CD8-positive, alpha-beta memory T cell (primary cell): ENCODE data around the gene RBPJ. TPM values are rescaled to one million over a fixed set of nuclear protein-coding genes. Genes with fewer than 3 reads are reported as not detected.
"Not testable (repeated sequence)": the region's sequence is repeated elsewhere in the genome, so short reads cannot be mapped to it uniquely, and the experiment has no call there.

Experiments used
- CTCF ChIA-PET: fragments of 350-600 bp; sonication (Branson Sonifier 250); formaldehyde crosslinking; loops from one replicate; lab custom pipeline; 2021; ENCODE audit warnings: antibody characterized with exemption; lab: Charles Lee
- POLR2A ChIA-PET: fragments of 350-600 bp; sonication (Branson Sonifier 250); formaldehyde crosslinking; loops from one replicate; lab custom pipeline; 2021; ENCODE audit warnings: antibody characterized with exemption; lab: Charles Lee
- DNase-seq, 5 donors: peaks; one replicate each; pipeline versions ENCODE4 v3.0.0 to v3.0.0-alpha.2; 2020 to 2022; ENCODE audit warnings: mixed read lengths in 1 of 5
- H3K27ac ChIP-seq: one replicate; pipeline ENCODE4 v1.7.0; 2013; ENCODE audit warnings: low read depth, mild to moderate bottlenecking, low read length, moderate library complexity
- H3K27me3 ChIP-seq: 2 replicates; pipeline ENCODE4 v1.7.0; 2013; ENCODE audit warnings: low read length, mild to moderate bottlenecking; ENCODE audit not compliant: insufficient read depth, poor library complexity, severe bottlenecking
- H3K36me3 ChIP-seq: 2 replicates; pipeline ENCODE4 v1.7.0; 2013; ENCODE audit warnings: mild to moderate bottlenecking, low read length, moderate library complexity; ENCODE audit not compliant: insufficient read depth
- H3K4me1 ChIP-seq: 2 replicates; pipeline ENCODE4 v1.7.0; 2013; ENCODE audit warnings: mild to moderate bottlenecking, low read length, moderate library complexity; ENCODE audit not compliant: insufficient read depth
- H3K4me3 ChIP-seq: 2 replicates; pipeline ENCODE4 v1.7.0; 2013; ENCODE audit warnings: mild to moderate bottlenecking, low read length
- H3K9me3 ChIP-seq: 2 replicates; pipeline ENCODE4 v1.7.0; 2013; ENCODE audit warnings: mild to moderate bottlenecking, low read length
- H3K27ac Mint-ChIP-seq, 8 donors: one replicate each; pipeline ENCODE4 v1.8.0; 2020 to 2021; ENCODE audit warnings: mixed read lengths in 8 of 8, mild to moderate bottlenecking in 6 of 8, inconsistent platforms in 3 of 8, moderate library complexity in 3 of 8
- H3K27me3 Mint-ChIP-seq, 2 donors: one replicate each; pipeline ENCODE4 v1.8.0; 2020 to 2021; ENCODE audit warnings: mixed read lengths in 2 of 2, mild to moderate bottlenecking in 1 of 2, moderate library complexity in 1 of 2
- H3K36me3 Mint-ChIP-seq, 3 donors: one replicate each; pipeline ENCODE4 v1.8.0; 2020 to 2021; ENCODE audit warnings: mixed read lengths in 3 of 3, inconsistent platforms in 1 of 3, mild to moderate bottlenecking in 1 of 3
- H3K4me1 Mint-ChIP-seq, 3 donors: one replicate each; pipeline ENCODE4 v1.8.0; 2020 to 2021; ENCODE audit warnings: mixed read lengths in 3 of 3, inconsistent platforms in 1 of 3, mild to moderate bottlenecking in 1 of 3
- H3K4me3 Mint-ChIP-seq, 7 donors: one replicate each; pipeline ENCODE4 v1.8.0; 2020 to 2021; ENCODE audit warnings: mixed read lengths in 7 of 7, mild to moderate bottlenecking in 6 of 7, moderate library complexity in 4 of 7, inconsistent platforms in 2 of 7
- H3K9me3 Mint-ChIP-seq, 5 donors: one replicate each; pipeline ENCODE4 v1.8.0; 2020 to 2022; ENCODE audit warnings: mixed read lengths in 5 of 5, mild to moderate bottlenecking in 3 of 5, moderate library complexity in 2 of 5, inconsistent platforms in 1 of 5
- polyA plus RNA-seq: library from polyadenylated mRNA; unstranded; fragments of 300-500 nt; fragmentation: Illumina TruSeq; gene quantifications from one replicate; pipeline ENCODE4 v1.2.3, GENCODE V29; 2021
- total RNA-seq, 2 experiments: library from RNA; stranded (reverse); gene quantifications; one replicate each; pipeline ENCODE4 v1.2.3, GENCODE V29; 2021

The RBPJ gene
- total and polyA plus RNA-seq, 3 experiments from 2014 or later: 94.0 to 201 (median 199) TPM

DNA sequence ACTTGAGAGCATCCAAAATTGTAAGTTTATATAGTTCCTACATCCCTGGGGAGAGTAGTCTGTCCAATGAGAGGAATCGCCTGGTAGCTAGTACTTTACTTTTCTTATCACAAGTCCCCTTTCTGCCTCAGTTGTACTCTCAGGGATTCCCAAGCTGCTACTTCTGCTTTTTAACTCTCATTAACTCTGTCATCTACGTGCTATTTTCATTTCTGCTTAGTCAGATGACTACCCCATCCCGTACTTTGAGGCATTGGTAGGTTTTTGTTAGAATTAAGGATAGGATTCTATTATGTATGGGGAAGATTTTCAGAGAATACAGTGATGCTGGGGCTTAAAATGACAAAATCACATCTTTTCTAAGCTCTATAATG lies 24.7 kb downstream of the RBPJ start:
- Histone ChIP-seq H3K27me3 (no peaks in the 10 kb centered on the region), H3K9me3 (no peaks in the 10 kb centered on the region), H3K4me1 (peaks cover 14% of the 10 kb centered on the region), H3K4me3 (no peak overlapping the region), H3K27ac (no peak overlapping the region), H3K36me3 (no peaks in the 10 kb centered on the region)
- ChIA-PET CTCF (interaction anchor here (10.9 kb wide), 1 partner anchor 16 kb away, joined by 54 read pairs; no protein-coding TSS in a partner anchor), POLR2A (no interaction called here)
- no peak for DNase-seq
- Mint-ChIP-seq H3K9me3 (no peaks in the 10 kb centered on the region), H3K4me3 (no peak overlapping the region), H3K36me3 (peaks cover 0 to 11% (median 3%) of the 10 kb centered on the region in 3 donors), H3K27me3 (no peaks in the 10 kb centered on the region), H3K4me1 (peaks cover 59 to 71% (median 67%) of the 10 kb centered on the region in 3 donors), H3K27ac (no peak overlapping the region)

DNA sequence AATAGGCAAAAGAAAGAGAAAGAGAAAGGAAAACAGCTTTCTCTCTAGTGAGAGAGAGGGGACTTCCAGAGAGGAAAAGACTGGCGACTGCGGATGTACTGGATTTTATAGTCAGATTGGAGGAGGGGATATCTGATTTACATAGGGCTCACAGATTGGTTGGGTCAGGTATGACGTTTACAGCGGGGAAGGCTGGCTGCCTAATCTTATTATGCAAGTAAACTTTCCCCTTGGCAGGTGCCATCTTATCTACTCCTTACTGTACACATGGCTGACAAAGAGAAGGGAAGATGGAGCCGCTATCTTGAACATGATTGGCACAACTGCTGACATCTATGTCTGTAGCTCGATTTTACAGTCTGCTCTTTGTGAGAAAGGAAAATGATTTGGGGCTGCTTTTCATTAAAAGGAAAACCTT lies 25.4 kb downstream of the RBPJ start:
- H3K4me1 Mint-ChIP-seq: peaks cover 57 to 69% (median 62%) of the 10 kb centered on the region in 3 donors
- CTCF ChIA-PET: interaction anchor here (10.9 kb wide), 1 partner anchor 16 kb away, joined by 54 read pairs; no protein-coding TSS in a partner anchor

DNA sequence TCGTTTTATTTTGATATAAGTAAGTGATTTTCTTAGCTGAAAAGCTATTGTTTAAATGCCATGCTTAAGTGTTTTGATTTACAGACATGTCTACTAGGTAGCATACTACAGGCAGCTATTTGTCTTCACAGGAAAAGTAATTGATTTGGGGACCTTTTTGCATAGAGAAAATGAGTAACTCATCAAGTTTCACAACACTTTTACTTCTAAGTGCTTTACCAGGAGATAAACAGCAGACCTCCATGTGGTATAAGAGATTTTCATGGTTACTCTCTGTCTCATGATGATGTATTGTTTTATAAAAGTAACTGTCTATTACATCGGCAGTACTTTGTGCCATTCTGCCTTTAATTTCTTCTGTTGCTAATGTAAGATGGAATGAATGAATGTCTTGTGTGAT lies 28.7 kb downstream of the RBPJ start:
- CTCF ChIA-PET: interaction anchor here (10.9 kb wide), 1 partner anchor 20 kb away, joined by 54 read pairs; no protein-coding TSS in a partner anchor
- Histone ChIP-seq H3K27ac (no peak overlapping the region), H3K27me3 (no peaks in the 10 kb centered on the region), H3K9me3 (no peaks in the 10 kb centered on the region), H3K4me1 (peaks cover 7% of the 10 kb centered on the region), H3K36me3 (no peaks in the 10 kb centered on the region), H3K4me3 (no peak overlapping the region)
- no peaks in the 10 kb centered on the region for H3K9me3 Mint-ChIP-seq
- H3K4me3 Mint-ChIP-seq: no peak overlapping the region
- peaks cover 0 to 11% (median 3%) of the 10 kb centered on the region in 3 donors for H3K36me3 Mint-ChIP-seq
- H3K27ac Mint-ChIP-seq: no peak overlapping the region
- POLR2A ChIA-PET: no interaction called here
- H3K27me3 Mint-ChIP-seq: no peaks in the 10 kb centered on the region
- H3K4me1 Mint-ChIP-seq: peaks cover 48 to 66% (median 59%) of the 10 kb centered on the region in 3 donors
- no peak for DNase-seq

More for the DNA sequence above, 25.4 kb downstream of the RBPJ start:
- DNase-seq: no peak
- Mint-ChIP-seq H3K9me3 (no peaks in the 10 kb centered on the region), H3K36me3 (peaks cover 0 to 11% (median 3%) of the 10 kb centered on the region in 3 donors), H3K27me3 (no peaks in the 10 kb centered on the region), H3K4me3 (no peak overlapping the region), H3K27ac (peak overlapping the region in 2 of 8 donors; percentile 28 to 74)
- Histone ChIP-seq H3K27me3 (no peaks in the 10 kb centered on the region), H3K36me3 (no peaks in the 10 kb centered on the region), H3K27ac (no peak overlapping the region), H3K4me3 (no peak overlapping the region), H3K4me1 (peaks cover 14% of the 10 kb centered on the region), H3K9me3 (no peaks in the 10 kb centered on the region)
- POLR2A ChIA-PET: no interaction called here

DNA sequence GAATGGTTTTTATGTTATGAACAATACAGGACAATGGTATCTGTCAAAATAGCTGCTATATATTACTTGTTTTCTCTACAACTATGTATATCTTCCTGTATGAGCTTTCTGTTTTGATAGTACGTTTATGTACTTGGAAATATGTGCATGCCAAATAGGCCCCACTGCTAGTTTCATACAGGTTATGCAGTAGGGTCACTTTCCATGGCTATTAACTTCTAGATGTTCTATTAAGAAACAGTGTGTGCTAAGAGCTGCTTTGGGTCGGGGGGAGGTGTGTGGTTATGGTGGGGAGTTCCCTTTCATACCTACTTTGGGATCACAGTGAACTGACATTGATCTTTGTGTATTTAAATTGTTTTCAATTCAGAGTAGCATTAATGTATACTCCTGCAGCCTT lies 30.9 kb downstream of the RBPJ start:
- Mint-ChIP-seq H3K36me3 (peaks cover 0 to 7% (median 2%) of the 10 kb centered on the region in 3 donors), H3K27me3 (no peaks in the 10 kb centered on the region)

DNA sequence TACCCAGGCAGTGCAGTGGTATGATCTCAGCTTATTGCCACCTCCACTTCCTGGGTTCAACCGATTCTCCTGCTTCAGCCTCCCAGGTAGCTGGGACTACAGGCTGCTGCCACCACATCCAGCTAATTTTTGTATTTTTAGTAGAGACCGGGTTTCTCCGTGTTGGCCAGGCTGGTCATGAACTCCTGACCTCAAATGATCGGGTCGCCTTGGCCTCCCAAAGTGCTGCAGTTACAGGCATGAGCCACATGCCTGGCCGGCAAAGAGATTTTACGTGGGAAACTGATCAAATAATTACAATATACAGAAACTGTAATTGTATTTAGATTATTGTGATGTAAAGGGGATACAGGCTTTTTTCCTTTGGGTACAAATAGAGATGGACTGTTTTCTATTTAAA lies 33.7 kb downstream of the RBPJ start:
- no peak overlapping the region for H3K27ac Mint-ChIP-seq
- DNase-seq: no peak

More for the DNA sequence above, 30.9 kb downstream of the RBPJ start:
- no peak for DNase-seq
- peak overlapping the region in 2 of 8 donors; percentile 48 to 82 for H3K27ac Mint-ChIP-seq
- Histone ChIP-seq H3K27me3 (no peaks in the 10 kb centered on the region), H3K4me3 (no peak overlapping the region), H3K9me3 (no peaks in the 10 kb centered on the region), H3K4me1 (peaks cover 14% of the 10 kb centered on the region), H3K36me3 (no peaks in the 10 kb centered on the region), H3K27ac (no peak overlapping the region)
- ChIA-PET CTCF (interaction anchor here (2.0 kb wide), 1 partner anchor 22 kb away, joined by 7 read pairs; no protein-coding TSS in a partner anchor), POLR2A (no interaction called here)
- H3K9me3 Mint-ChIP-seq: no peaks in the 10 kb centered on the region
- H3K4me3 Mint-ChIP-seq: no peak overlapping the region
- peaks cover 35 to 49% (median 41%) of the 10 kb centered on the region in 3 donors for H3K4me1 Mint-ChIP-seq

DNA sequence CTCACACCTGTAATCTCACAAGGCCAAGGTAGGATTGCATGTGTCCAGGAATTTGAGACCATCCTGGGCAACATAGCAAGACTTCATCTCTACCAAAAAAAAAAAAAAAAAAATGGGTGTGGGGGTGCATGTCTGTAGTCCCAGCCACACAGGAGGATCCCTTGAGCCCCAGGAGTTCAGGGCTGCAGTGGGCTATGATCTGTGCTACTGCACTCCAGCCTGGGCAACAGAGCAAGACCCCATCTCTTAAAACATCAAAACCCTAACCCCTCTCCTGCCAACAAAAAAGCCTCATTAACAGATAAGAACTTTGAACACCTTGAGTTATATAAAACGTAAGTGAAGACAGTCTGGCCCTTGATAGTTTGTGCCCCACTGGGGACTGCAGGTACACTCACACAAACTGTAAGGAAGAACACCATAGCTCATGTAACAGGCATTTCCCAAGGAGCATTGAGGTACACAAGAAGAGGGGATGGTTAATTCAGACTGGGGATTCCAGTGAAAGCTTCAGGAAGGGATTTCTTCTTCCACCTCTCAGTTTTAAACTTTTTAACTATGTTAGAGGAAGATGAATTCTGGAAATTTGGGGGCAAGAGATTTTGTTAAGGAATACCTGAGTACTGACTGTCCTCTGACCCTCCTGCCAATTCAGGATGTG lies 34.7 kb downstream of the RBPJ start:
- no peak overlapping the region for H3K4me3 ChIP-seq
- H3K4me1 ChIP-seq: peaks cover 19% of the 10 kb centered on the region
- POLR2A ChIA-PET: interaction anchor here (1.0 kb wide), 1 partner anchor 17 kb away, joined by 3 read pairs; no protein-coding TSS in a partner anchor
- DNase-seq: no peak
- no peaks in the 10 kb centered on the region for H3K36me3 ChIP-seq
- Mint-ChIP-seq H3K27me3 (no peaks in the 10 kb centered on the region), H3K4me3 (no peak overlapping the region), H3K4me1 (peaks cover 15 to 32% (median 24%) of the 10 kb centered on the region in 3 donors), H3K36me3 (peaks cover 0 to 1% (median 0%) of the 10 kb centered on the region in 3 donors), H3K27ac (no peak overlapping the region), H3K9me3 (no peaks in the 10 kb centered on the region)
- no peaks in the 10 kb centered on the region for H3K27me3 ChIP-seq
- CTCF ChIA-PET: interaction anchor here (2.0 kb wide), 1 partner anchor 25 kb away, joined by 7 read pairs; no protein-coding TSS in a partner anchor
- no peaks in the 10 kb centered on the region for H3K9me3 ChIP-seq
- no peak overlapping the region for H3K27ac ChIP-seq

More for the DNA sequence above, 33.7 kb downstream of the RBPJ start:
- Histone ChIP-seq H3K27me3 (no peaks in the 10 kb centered on the region), H3K9me3 (no peaks in the 10 kb centered on the region), H3K4me1 (peaks cover 19% of the 10 kb centered on the region), H3K36me3 (no peaks in the 10 kb centered on the region), H3K4me3 (no peak overlapping the region), H3K27ac (no peak overlapping the region)
- Mint-ChIP-seq H3K9me3 (no peaks in the 10 kb centered on the region), H3K27me3 (no peaks in the 10 kb centered on the region), H3K36me3 (peaks cover 0 to 1% (median 1%) of the 10 kb centered on the region in 3 donors), H3K4me1 (peaks cover 21 to 38% (median 27%) of the 10 kb centered on the region in 3 donors), H3K4me3 (no peak overlapping the region)
- ChIA-PET CTCF (interaction anchor here (2.0 kb wide), 1 partner anchor 24 kb away, joined by 7 read pairs; no protein-coding TSS in a partner anchor), POLR2A (no interaction called here)

DNA sequence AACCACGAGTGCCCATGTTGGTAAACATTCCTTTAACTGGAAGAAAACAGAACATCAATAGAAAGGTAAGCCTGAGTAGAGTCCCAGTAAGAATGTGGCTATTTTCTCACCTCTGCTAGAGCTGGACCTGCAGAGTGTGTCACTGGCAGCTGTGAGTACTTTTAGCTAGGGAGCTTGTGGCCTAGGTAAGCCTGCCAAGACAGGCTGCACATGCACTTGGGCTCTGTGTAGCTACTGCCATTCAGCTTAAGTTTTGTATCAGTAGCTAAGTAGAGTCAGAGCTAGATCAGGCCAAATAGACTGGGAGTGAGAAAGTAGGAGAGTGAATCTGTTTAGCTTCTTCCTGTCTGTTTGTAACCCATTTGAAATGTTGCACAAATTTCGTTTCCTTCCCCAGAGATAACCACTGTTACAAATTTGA lies 35.3 kb downstream of the RBPJ start:
- no peak overlapping the region for H3K4me3 ChIP-seq
- Mint-ChIP-seq H3K27ac (no peak overlapping the region), H3K4me3 (no peak overlapping the region), H3K36me3 (peaks cover 0 to 1% (median 0%) of the 10 kb centered on the region in 3 donors), H3K27me3 (no peaks in the 10 kb centered on the region), H3K9me3 (no peaks in the 10 kb centered on the region), H3K4me1 (peaks cover 18 to 33% (median 28%) of the 10 kb centered on the region in 3 donors)
- no peaks in the 10 kb centered on the region for H3K27me3 ChIP-seq
- peaks cover 24% of the 10 kb centered on the region for H3K4me1 ChIP-seq
- no peaks in the 10 kb centered on the region for H3K36me3 ChIP-seq
- no peak overlapping the region for H3K27ac ChIP-seq
- no peak for DNase-seq
- H3K9me3 ChIP-seq: no peaks in the 10 kb centered on the region
- ChIA-PET POLR2A (no interaction called here), CTCF (interaction anchor here (2.0 kb wide), 1 partner anchor 26 kb away, joined by 7 read pairs; no protein-coding TSS in a partner anchor)

DNA sequence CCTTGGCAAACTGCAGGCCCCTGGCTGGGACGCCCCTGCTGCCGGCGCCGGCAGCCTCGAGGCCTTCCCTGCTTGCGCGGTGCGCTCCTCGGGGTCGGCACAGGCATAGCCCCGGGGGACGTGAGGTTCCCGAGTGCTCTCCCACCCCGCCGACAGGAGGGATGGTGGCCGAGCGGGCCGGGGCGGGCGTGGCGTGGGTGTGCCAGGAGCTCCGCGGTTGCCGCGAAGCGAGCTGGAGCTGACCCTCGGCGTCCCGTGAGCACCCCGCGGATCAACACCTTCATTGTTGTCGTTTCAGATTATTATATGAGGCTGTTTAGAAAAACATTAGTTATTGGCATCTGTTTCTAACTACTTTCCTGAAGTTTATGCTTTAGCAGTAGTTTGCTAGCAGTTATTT lies 38.7 kb downstream of the RBPJ start:
- DNase-seq, H3K27me3 ChIP-seq, H3K4me3 Mint-ChIP-seq, H3K27ac Mint-ChIP-seq, CTCF ChIA-PET, H3K9me3 Mint-ChIP-seq, H3K27me3 Mint-ChIP-seq, H3K4me3 ChIP-seq, H3K27ac ChIP-seq, POLR2A ChIA-PET, H3K36me3 Mint-ChIP-seq, H3K36me3 ChIP-seq, H3K9me3 ChIP-seq: not testable (repeated sequence)
- peaks cover 29 to 36% (median 36%) of the 10 kb centered on the region in 3 donors for H3K4me1 Mint-ChIP-seq
- peaks cover 30% of the 10 kb centered on the region for H3K4me1 ChIP-seq
